ENCODE data around the gene AMD1. TPM values are rescaled to one million over a fixed set of nuclear protein-coding genes. Genes with fewer than 3 reads are reported as not detected.

AMD1 gene
- total and polyA plus RNA-seq, 2 of the 8 experiments (the other 6 are each of a cell fraction or from before 2014, with no cell fraction given): 60.9 to 177 TPM

GRCh38 chr6:110831405-110831804 is 43.2 kb upstream of the AMD1 start (continued):
- no peak for TF ChIP-seq TAF7 (optimal IDR thresholded peaks at IDR 0.05; ENCODE audit: borderline replicate concordance, low read depth, low read length)

Measured in H1 (cell line).